ENCODE results near the gene RGL4.

GRCh38 chr22:23720855-23721254, 30.0 kb downstream of the RGL4 start:
- TF ChIP-seq CTCF (IDR thresholded peaks at IDR 0.05) = no peak
- TF ChIP-seq POLR2A (IDR thresholded peaks at IDR 0.05) = no peak
